ENCODE results near the gene KRTAP10-12.

KRTAP10-12 gene

DNA sequence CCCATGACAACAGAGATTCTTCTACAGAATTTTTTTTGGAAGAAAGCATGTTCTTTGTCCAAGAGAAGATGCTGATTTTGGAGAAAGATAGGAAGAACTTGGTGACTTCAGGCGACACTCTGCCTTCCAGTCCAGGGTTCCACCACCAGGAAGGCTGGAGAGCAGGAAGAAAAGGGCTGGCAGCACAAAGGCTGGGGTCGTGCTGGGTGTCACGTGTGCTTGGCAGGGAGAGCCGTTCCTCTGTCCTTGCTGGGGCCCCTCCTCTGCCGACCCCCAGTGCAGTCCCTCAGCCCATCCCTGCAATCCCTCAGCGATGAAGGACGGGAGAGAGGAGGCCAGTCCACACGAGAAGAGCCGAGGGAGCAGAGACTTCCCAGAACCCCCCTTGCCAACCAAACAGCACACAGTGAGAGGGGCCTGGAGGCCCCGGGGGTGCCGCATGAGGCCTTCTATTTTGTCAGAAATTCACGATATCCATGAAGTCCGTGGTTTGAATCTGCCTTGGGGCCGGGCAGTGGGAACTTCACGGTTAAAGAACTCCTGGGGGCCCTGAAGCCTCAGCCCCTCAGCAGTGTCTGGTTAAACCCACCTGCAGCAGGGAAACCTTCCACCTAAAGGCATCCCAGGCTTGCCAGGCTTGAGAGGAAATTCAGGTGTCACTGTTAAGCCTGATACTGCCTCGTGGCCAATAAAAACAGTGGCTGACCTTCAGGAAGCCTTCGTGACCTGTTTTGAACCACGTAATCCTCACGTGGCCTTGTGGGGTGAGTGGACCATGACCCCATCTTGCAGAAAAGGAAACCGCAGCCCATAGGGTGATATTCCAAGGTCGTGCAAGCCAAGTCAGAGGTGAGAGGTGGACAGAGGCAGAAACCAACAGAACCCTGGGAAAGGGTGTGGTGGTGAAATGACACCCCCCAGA lies 3.4 kb downstream of the KRTAP10-12 start:
- no peak for DNase-seq

DNA sequence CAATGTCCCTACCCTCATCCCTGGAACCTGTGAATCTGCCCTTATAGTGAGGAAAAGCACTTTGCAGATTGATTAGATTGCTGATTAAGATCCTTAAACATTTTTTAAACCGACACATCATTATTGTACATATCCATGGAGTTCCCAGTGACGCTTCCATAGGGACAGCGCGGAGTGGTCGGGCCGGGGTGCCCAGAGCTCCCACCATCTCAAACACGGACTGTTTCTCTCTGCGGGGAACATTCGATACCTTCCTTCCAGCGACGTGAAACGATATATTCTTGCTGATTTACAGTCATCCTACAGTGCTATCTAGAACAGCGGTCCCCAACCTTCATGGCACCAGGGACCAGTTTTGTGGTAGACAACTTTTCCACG lies 4.0 kb downstream of the KRTAP10-12 start:
- no peak for DNase-seq

GRCh38 chr21:44701541-44701940 lies 4.6 kb downstream of the KRTAP10-12 start:
- DNase-seq, result no peak

GRCh38 chr21:44702111-44702972 lies 5.4 kb downstream of the KRTAP10-12 start:
- DNase-seq, result no peak

DNA sequence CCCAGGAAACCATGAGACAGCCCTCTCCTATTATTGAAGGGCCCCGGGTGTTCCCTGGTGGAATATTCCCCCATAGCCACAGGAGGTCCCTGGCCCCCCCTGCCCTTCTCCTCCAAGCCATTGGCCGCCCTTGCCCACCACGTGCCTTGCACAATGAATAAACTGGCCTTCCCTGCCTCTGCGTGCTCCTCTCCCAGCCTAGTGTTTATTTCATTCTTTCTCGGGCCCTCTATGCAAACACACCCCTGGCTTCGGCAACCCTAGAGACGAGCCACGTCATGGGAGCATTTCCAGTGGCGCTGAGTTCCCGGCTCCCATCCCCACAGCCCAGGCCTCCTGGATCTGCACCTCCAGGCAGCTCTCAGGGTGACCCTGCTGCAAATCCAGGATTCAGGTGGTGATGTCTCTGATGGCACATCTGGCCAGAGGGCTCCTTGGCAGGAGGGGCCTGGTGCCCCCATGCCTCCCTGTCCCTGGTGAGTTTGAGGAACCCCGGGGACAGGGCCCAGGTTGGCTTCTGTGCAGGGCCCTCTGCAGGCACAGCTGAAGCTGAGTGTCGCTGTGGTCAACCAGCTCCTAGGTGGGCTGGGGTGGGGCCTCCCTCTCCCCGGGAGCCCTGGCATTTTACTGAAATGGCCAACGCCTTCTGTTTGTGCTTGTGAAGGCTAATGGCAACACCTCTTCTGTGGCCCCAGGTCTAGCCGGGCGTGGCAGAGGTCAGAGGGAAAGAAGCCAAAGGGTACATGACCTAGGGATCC lies 6.2 kb downstream of the KRTAP10-12 start:
- no peak for DNase-seq

DNA sequence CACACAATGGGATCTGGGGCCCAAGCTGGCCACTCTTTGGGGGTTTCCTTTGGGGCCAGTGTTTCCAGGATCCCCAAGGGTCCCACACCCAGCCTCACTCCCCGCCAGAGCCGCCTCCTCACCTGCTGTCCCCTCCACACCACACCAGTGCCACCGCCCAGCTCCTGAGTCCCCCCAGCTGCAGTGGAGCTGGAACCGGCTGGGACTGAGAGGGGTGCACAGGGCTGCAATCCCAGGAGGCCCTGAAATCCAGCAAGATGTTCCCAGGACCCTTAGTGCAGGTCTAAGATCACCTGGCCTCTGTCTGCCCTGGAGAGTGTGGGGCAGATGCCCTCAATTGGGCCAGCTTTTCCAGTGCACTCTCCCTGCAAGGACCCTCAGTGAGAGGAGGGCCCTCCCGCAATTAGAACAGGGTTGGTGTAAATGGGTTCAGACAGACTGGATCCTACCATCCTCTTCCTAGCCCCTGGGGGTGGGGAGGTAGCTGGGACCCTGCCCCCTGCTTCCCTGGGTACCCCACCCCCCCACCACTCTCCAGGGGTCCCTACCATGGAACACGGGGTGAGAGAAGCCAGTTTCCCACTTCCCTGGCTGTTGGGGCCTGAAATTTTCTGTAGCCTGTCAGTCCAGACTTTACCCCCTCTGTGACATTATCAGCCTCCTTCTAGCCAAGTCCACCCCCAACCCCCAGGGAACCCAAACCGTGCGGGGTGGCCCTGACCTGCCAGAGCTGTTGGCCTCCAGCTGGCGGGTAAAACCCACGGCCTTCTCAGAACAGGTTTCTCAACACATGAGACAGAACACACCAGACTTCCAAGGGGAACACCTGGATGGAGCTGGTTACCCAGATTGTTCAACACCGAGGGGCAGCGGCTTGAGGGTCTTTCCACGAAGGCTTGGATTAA lies 7.0 kb downstream of the KRTAP10-12 start:
- DNase-seq, result no peak

DNA sequence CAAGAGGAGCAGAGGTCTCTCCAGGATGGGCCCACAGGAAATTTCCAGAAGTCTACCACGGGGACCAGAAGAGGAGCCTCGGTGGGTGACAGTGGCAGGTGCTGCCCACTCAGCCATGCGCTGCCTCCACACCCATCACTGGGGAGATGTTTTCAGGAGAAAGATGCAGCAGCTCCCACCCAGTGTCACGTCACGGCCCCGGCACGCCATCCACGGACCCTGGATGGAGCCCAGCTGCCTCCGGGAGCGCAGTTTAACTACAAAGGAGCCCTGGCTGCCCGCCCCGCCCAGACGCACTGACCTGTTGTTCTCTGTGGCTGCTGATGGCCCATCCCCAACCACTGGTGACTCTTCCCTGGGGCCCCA lies 7.6 kb downstream of the KRTAP10-12 start:
- no peak for DNase-seq

DNA sequence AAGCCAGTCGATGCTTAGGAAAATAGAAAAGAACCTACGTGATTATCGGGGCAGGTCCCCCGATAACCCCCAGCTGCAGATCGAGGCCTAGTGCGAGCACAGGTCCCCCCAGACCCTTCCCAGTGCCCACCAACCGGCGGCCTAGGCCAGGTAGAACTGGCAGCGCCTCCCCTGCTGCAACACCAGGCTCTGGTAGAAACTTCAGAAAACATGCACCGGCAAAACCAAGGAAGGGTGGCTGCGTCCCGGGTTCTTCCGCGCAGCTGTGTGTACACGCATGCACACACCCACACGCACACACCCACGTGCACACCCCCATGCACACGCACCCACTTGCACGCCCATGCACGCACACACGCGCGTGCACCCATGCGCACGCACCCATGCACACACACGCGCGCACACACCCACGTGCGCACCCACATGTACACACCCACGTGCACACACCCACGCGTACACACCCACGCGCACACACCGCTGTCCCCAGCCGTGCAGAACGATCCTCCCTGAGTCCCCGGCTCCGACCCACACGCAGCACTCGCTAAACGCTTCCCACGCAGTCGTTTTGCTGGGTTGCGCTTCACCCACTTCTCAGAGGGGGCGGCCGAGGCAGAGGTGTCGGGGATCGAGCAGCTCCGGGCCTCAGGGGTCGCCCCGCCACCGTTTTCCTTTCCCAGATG lies 9.2 kb downstream of the KRTAP10-12 start:
- DNase-seq, result no peak

DNA sequence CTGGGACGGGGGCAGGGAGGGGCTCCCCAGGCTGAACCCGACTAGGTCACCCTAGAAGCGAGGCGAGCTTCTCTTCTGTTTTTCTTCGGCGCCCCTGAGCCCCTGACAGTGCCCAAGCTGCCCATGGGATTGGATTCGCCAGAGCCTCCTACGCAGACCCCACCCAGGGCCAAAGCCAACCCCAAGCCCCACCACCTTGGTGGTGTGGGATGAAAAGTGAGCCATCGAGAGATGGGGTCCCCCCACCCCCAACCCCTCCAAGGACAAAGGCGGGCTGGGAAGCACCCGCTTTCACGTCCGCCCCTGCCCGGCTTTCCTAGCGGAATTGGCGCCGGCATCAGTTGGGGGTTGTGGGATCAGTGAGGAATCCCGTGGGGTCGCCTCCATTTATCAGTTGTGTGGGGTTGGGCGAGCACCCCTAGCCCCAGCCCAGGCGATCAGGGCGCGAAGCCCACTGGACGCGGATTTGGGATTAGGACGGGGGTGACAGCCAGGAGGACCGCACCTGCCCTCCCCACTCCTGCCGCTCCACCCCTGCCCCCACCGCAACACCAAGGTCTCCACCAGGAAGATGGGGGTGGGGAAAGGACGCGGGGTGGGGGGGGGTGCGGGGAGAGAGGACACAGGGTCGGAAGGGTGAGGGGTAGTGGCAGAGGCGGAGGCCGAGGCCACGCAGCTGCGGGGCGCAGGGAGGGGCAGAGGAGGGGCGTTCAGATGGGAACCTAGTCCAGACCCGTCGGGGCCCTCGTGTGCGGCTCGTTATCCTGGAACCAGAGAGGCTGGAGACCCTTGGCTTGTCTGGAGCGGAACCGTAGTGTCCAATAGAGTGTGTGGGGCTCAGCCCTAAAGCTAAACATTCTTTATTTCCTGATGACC lies 10.0 kb downstream of the KRTAP10-12 start:
- no peak for DNase-seq

- DNase-seq, result no peak
Observed at GRCh38 chr21:44708213-44708865, 11.4 kb downstream of the KRTAP10-12 start.

- DNase-seq, result no peak
Observed at GRCh38 chr21:44708866-44709425, 12.0 kb downstream of the KRTAP10-12 start.

DNA sequence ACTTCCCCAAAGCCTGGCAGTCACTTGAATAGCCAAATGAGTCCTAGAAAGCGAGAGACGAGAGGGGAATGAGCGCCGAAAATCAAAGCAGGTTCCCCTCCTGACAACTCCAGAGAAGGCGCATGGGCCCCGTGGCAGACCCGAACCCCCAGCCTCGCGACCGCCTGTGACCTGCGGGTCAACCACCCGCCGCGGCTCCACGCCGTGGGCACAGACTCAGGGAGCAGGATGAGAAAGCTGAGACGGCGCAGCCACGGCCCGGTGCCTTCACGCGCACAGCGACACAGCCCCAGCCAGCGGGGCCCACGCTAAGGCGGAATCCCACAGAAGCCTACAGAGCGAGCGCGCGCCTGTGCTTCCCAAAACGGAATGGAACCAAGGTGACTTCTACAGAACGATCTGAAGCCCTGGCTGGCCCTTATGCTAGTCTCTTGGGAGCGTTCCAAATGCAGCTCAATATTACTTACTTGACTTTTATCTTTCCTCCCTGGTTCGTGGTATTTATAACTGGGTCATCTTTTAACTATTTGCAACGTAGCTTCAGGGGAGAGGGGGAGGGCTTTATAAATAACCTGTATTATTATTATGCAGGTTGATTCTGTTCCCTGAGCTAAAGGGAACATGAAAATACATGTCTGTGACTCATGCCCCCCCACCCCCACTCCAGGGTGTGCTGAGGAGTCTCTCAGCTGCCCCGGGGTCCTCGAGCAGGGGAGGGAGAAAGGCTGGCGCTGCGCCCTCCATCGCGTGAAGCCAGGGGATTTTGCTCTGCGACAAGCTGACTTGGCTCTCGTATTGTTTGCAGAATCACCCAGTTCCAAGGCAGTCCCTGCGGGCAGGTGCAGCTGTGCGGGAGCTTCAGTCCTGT lies 12.7 kb downstream of the KRTAP10-12 start:
- no peak for DNase-seq

- DNase-seq, result no peak
Observed at GRCh38 chr21:44710294-44710665, 13.3 kb downstream of the KRTAP10-12 start.

DNA sequence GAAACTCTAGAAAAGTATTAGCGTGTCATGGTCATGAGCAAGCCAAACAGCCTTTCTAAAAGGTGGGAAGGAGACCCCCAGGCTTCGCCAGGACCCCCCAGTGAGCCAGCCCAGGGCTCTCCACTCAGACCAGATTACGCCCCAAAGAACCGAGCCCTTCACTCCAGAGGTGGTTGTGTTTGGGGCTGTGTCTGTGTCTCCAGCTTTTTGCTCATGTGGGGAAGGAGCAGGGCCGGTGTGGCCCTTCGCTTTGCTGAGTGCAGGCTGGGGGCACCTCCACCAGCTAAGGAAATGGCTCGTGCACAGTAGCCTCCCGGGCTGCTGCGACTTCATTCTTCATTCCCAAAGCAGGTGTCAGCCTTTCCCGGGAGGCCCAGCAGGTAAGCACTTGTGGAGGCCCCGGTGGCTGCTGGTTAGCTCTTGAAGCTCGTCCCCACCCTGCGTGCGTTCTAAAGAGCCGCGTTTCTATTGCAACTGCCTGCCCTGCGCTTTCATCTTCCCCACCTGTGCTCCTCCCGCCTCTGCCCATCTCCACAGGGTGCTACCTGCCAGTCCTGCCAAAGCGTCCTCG lies 13.9 kb downstream of the KRTAP10-12 start:
- no peak for DNase-seq

DNA sequence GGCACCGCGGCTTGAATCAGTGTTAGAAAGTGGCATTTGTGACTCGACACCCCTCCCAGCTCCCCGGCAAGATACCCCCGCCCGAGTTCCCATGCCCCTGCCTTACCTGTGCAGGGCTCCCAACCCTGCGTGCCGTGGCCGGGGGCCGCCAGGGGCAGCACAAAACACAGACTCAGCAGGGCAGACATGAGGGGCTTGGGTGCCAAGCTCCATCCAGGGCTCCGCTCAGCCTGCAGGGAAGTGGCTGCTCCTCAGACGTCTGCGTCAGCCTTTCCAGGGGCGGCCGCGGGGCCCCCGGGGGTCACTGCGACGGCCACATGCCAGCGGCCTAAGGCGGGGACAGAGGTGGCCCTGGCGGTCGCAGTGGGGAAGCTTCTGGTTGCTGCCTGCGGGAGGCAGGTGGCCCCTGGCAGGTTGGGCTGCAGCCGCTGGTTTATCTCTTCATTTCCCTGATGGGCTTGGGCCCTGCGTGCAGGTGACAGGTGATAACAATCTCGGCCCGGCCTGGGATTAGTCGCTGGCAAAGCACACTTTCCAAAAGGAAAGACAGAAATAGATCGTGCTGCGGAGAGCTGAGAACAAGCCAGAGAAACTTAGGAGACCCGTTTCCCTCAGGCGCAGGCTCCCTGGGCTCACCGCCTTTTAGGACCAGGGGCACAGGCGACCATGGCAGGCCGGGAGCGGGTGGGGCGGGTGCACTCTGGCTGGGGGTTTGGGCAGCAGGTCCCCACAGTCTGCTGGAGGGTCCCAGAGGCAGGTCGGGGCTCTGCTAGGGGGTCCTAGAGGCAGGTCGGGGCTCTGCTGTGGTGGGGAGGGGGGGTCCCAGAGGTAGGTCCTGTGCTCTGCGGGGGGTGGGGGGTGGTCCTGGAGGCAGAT lies 14.6 kb downstream of the KRTAP10-12 start, which contains the start of gene TSPEAR:
Gene TSPEAR (minus strand): TSS at position 246 of the 876 bp plus-strand sequence. CDS start 58 bp downstream, at position 188.
- DNase-seq, result no peak

GRCh38 chr21:44712203-44713028 lies 15.4 kb downstream of the KRTAP10-12 start:
- no peak for DNase-seq
